Thymus (tissue), 14 donors: ENCODE measurements around the gene SYNPO2. TPM values are rescaled to one million over a fixed set of nuclear protein-coding genes. Genes with fewer than 3 reads are reported as not detected.

Experiments used
- DNase-seq, 9 donors: peaks; one replicate each; pipeline ENCODE4 v3.0.0-alpha.2; 2013; ENCODE audit warnings: low spot score in 9 of 9, low read depth in 6 of 9, missing footprints in 1 of 9
- H3K27ac ChIP-seq, 2 donors: one replicate each; pipeline ENCODE4 v1.5.1; 2013; ENCODE audit warnings: control low read depth in 1 of 2, low read depth in 1 of 2, low read length in 1 of 2, mild to moderate bottlenecking in 1 of 2, moderate library complexity in 1 of 2
- H3K27me3 ChIP-seq, 2 donors: one replicate each; pipeline ENCODE4 v1.5.1; 2013; ENCODE audit warnings: low read length in 1 of 2; ENCODE audit not compliant: control insufficient read depth in 2 of 2, insufficient read depth in 1 of 2
- H3K36me3 ChIP-seq, 2 donors: one replicate each; pipeline ENCODE4 v1.5.1; 2013; ENCODE audit warnings: low read length in 1 of 2, mild to moderate bottlenecking in 1 of 2, moderate library complexity in 1 of 2; ENCODE audit not compliant: control insufficient read depth in 2 of 2, insufficient read depth in 2 of 2
- H3K4me1 ChIP-seq, 2 donors: one replicate each; pipeline ENCODE4 v1.5.1; 2013; ENCODE audit warnings: low read length in 2 of 2; ENCODE audit not compliant: control insufficient read depth in 2 of 2, insufficient read depth in 2 of 2
- H3K4me3 ChIP-seq, 2 donors: one replicate each; pipeline ENCODE4 v1.5.1; 2013; ENCODE audit warnings: low read length in 2 of 2, control low read depth in 1 of 2, mild to moderate bottlenecking in 1 of 2
- H3K9me3 ChIP-seq, 2 donors: one replicate each; pipeline ENCODE4 v1.5.1; 2013; ENCODE audit warnings: low read length in 1 of 2, mild to moderate bottlenecking in 1 of 2; ENCODE audit not compliant: control insufficient read depth in 2 of 2, insufficient read depth in 1 of 2
- WGBS: extraction: QIAGEN DNeasy Blood & Tissue Kit; methylation state at CpG from one replicate; pipeline ENCODE4 v1.1.7; 2013; 5-methylcytosine and 5-hydroxymethylcytosine counted together
- long read RNA-seq, 10 donors: transcript quantifications; one replicate each; lab custom pipeline, GENCODE V29; 2026
- polyA plus RNA-seq: library from polyadenylated mRNA; stranded (reverse); fragments of 200-250 nt; gene quantifications from one replicate; pipeline ENCODE4 v1.2.3, GENCODE V29; 2013
- total RNA-seq: library from RNA; stranded (reverse); fragments of 120-200 nt; gene quantifications from one replicate; pipeline ENCODE4 v1.2.4, GENCODE V29; 2013
- donor health status: healthy.

The SYNPO2 gene
- total RNA-seq (15.8 TPM), polyA plus RNA-seq (31.3 TPM)
- long read RNA-seq, donor 1, result 0 reads
- long read RNA-seq, donor 2, result 0 reads
- long read RNA-seq, donor 3, full-length matches to known transcripts, result 1 of 1 reads
- long read RNA-seq, donor 3, partial matches to known transcripts, result 0 of 1 reads
- long read RNA-seq, donor 3, other reads (novel, unspliced or antisense), result 0 of 1 reads
- long read RNA-seq, donor 4, full-length matches to known transcripts, result 2 of 2 reads
- long read RNA-seq, donor 4, partial matches to known transcripts, result 0 of 2 reads
- long read RNA-seq, donor 4, other reads (novel, unspliced or antisense), result 0 of 2 reads
- long read RNA-seq, donor 5, full-length matches to known transcripts, result 3 of 3 reads
- long read RNA-seq, donor 5, partial matches to known transcripts, result 0 of 3 reads
- long read RNA-seq, donor 5, other reads (novel, unspliced or antisense), result 0 of 3 reads
- long read RNA-seq, donor 6, full-length matches to known transcripts, result 7 of 12 reads
- long read RNA-seq, donor 6, partial matches to known transcripts, result 5 of 12 reads
- long read RNA-seq, donor 6, other reads (novel, unspliced or antisense), result 0 of 12 reads
- long read RNA-seq, donor 7, full-length matches to known transcripts, result 2 of 2 reads
- long read RNA-seq, donor 7, partial matches to known transcripts, result 0 of 2 reads
- long read RNA-seq, donor 7, other reads (novel, unspliced or antisense), result 0 of 2 reads
- long read RNA-seq, donor 8, result 0 reads
- long read RNA-seq, donor 9, full-length matches to known transcripts, result 3 of 3 reads
- long read RNA-seq, donor 9, partial matches to known transcripts, result 0 of 3 reads
- long read RNA-seq, donor 9, other reads (novel, unspliced or antisense), result 0 of 3 reads
- long read RNA-seq, donor 10, full-length matches to known transcripts, result 1 of 13 reads
- long read RNA-seq, donor 10, partial matches to known transcripts, result 12 of 13 reads
- long read RNA-seq, donor 10, other reads (novel, unspliced or antisense), result 0 of 13 reads

- Histone ChIP-seq H3K36me3 (no peaks in the 10 kb centered on the region), H3K9me3 (no peaks in the 10 kb centered on the region), H3K4me1 (peaks cover 0 to 6% of the 10 kb centered on the region in 2 donors), H3K27me3 (peaks cover 5 to 31% of the 10 kb centered on the region in 2 donors), H3K4me3 (peak within 1 kb of the TSS; percentile 30 to 37), H3K27ac (peak within 1 kb of the TSS; percentile 31 to 65)
- peak in 4 of 9 donors; percentile 2 to 38 (median 12) for DNase-seq
- WGBS, result 4% methylated on average over 29 of the region's 29 CpGs
These were observed at the start of gene SYNPO2 for GRCh38 chr4:118888666-118889311. TSS of gene SYNPO2 (plus strand) at chr4:118888854. CDS start at chr4:118889037, 183 bp downstream.

GRCh38 chr4:118839221-118839927 is 49.3 kb upstream of the SYNPO2 start:
- Histone ChIP-seq H3K27me3 (no peaks in the 10 kb centered on the region), H3K4me1 (peaks cover 8 to 11% of the 10 kb centered on the region in 2 donors), H3K9me3 (no peaks in the 10 kb centered on the region), H3K27ac (no peak overlapping the region), H3K4me3 (no peak overlapping the region), H3K36me3 (no peaks in the 10 kb centered on the region)
- DNase-seq, result no peak
- WGBS, result 86% methylated on average over 3 of the region's 3 CpGs

GRCh38 chr4:118842055-118842454 is 46.6 kb upstream of the SYNPO2 start:
- Histone ChIP-seq H3K9me3 (no peaks in the 10 kb centered on the region), H3K4me3 (no peak overlapping the region), H3K27ac (no peak overlapping the region), H3K36me3 (no peaks in the 10 kb centered on the region), H3K4me1 (no peaks in the 10 kb centered on the region), H3K27me3 (no peaks in the 10 kb centered on the region)
- 94% methylated on average over 3 of the region's 3 CpGs for whole genome bisulfite sequencing
- DNase-seq, result no peak

GRCh38 chr4:118843237-118843636 is 45.4 kb upstream of the SYNPO2 start:
- DNase-seq, result no peak
- Histone ChIP-seq H3K27ac (no peak overlapping the region), H3K4me1 (no peaks in the 10 kb centered on the region), H3K27me3 (no peaks in the 10 kb centered on the region), H3K4me3 (no peak overlapping the region), H3K9me3 (no peaks in the 10 kb centered on the region), H3K36me3 (no peaks in the 10 kb centered on the region)
- WGBS, result 90% methylated on average over 6 of the region's 6 CpGs

GRCh38 chr4:118845552-118846050 is 43.1 kb upstream of the SYNPO2 start:
- no peak overlapping the region for H3K27ac ChIP-seq
- no peak for DNase-seq
- peaks cover 0 to 1% of the 10 kb centered on the region in 2 donors for H3K4me1 ChIP-seq

GRCh38 chr4:118846979-118847378 is 41.7 kb upstream of the SYNPO2 start:
- H3K4me1 ChIP-seq, result peaks cover 0 to 3% of the 10 kb centered on the region in 2 donors
- DNase-seq, result no peak

More at GRCh38 chr4:118845552-118846050, 43.1 kb upstream of the SYNPO2 start:
- Histone ChIP-seq H3K9me3 (no peaks in the 10 kb centered on the region), H3K4me3 (no peak overlapping the region), H3K27me3 (no peaks in the 10 kb centered on the region), H3K36me3 (no peaks in the 10 kb centered on the region)

GRCh38 chr4:118848242-118848641 is 40.4 kb upstream of the SYNPO2 start:
- H3K27me3 ChIP-seq, result no peaks in the 10 kb centered on the region
- H3K36me3 ChIP-seq, result no peaks in the 10 kb centered on the region
- peaks cover 0 to 3% of the 10 kb centered on the region in 2 donors for H3K4me1 ChIP-seq
- 98% methylated on average over 7 of the region's 7 CpGs for WGBS
- no peak for DNase-seq
- H3K9me3 ChIP-seq, result no peaks in the 10 kb centered on the region
- no peak overlapping the region for H3K4me3 ChIP-seq
- H3K27ac ChIP-seq, result no peak overlapping the region

More at GRCh38 chr4:118846979-118847378, 41.7 kb upstream of the SYNPO2 start:
- Histone ChIP-seq H3K36me3 (no peaks in the 10 kb centered on the region), H3K4me3 (no peak overlapping the region), H3K27me3 (no peaks in the 10 kb centered on the region), H3K27ac (no peak overlapping the region), H3K9me3 (no peaks in the 10 kb centered on the region)
- 96% methylated on average over 1 of the region's 1 CpG for WGBS

GRCh38 chr4:118848901-118849300 is 39.8 kb upstream of the SYNPO2 start:
- Histone ChIP-seq H3K4me3 (no peak overlapping the region), H3K36me3 (no peaks in the 10 kb centered on the region), H3K9me3 (no peaks in the 10 kb centered on the region), H3K4me1 (peaks cover 0 to 3% of the 10 kb centered on the region in 2 donors), H3K27ac (no peak overlapping the region), H3K27me3 (no peaks in the 10 kb centered on the region)
- DNase-seq, result no peak
